ENCODE measurements around the gene WEE1.

- TF ChIP-seq EP300 (IDR thresholded peaks at IDR 0.05) (peak; percentile 83 to 96), POLR2A (IDR thresholded peaks at IDR 0.05) (peak; percentile 45 to 64)
- TF ChIP-seq, protein P1, sequence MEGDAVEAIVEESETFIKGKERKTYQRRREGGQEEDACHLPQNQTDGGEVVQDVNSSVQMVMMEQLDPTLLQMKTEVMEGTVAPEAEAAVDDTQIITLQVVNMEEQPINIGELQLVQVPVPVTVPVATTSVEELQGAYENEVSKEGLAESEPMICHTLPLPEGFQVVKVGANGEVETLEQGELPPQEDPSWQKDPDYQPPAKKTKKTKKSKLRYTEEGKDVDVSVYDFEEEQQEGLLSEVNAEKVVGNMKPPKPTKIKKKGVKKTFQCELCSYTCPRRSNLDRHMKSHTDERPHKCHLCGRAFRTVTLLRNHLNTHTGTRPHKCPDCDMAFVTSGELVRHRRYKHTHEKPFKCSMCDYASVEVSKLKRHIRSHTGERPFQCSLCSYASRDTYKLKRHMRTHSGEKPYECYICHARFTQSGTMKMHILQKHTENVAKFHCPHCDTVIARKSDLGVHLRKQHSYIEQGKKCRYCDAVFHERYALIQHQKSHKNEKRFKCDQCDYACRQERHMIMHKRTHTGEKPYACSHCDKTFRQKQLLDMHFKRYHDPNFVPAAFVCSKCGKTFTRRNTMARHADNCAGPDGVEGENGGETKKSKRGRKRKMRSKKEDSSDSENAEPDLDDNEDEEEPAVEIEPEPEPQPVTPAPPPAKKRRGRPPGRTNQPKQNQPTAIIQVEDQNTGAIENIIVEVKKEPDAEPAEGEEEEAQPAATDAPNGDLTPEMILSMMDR (IDR thresholded peaks at IDR 0.05) = peak; percentile 88 to 98 (median 95)
These were observed 39.8 kb downstream of the WEE1 start for GRCh38 chr11:9613118-9613829.
